ENCODE results near the gene SLC2A1.

The SLC2A1 gene

GRCh38 chr1:42979896-42980800 is 21.5 kb upstream of the SLC2A1 start:
- no peak for DNase-seq (ENCODE audit: low spot score)

GRCh38 chr1:42979036-42979430 is 20.4 kb upstream of the SLC2A1 start:
- DNase-seq (ENCODE audit: low spot score): no peak

- peak; percentile 39 for DNase-seq (ENCODE audit: low spot score)
Observed at GRCh38 chr1:42978317-42979035, 19.8 kb upstream of the SLC2A1 start.

GRCh38 chr1:42977653-42978052 is 19.0 kb upstream of the SLC2A1 start:
- DNase-seq (ENCODE audit: low spot score): no peak

- DNase-seq (ENCODE audit: low spot score): no peak
Observed at GRCh38 chr1:42975561-42976225, 17.0 kb upstream of the SLC2A1 start.

GRCh38 chr1:42974767-42975437 is 16.2 kb upstream of the SLC2A1 start:
- no peak for DNase-seq (ENCODE audit: low spot score)

GRCh38 chr1:42973799-42974198 is 15.1 kb upstream of the SLC2A1 start:
- DNase-seq (ENCODE audit: low spot score): no peak

- no peak for DNase-seq (ENCODE audit: low spot score)
Observed at GRCh38 chr1:42973286-42973685, 14.6 kb upstream of the SLC2A1 start.

GRCh38 chr1:42971841-42972291 is 13.2 kb upstream of the SLC2A1 start:
- DNase-seq (ENCODE audit: low spot score): no peak

GRCh38 chr1:42970143-42970542 is 11.5 kb upstream of the SLC2A1 start:
- no peak for DNase-seq (ENCODE audit: low spot score)

GRCh38 chr1:42968654-42969053 is 10.0 kb upstream of the SLC2A1 start:
- no peak for DNase-seq (ENCODE audit: low spot score)

GRCh38 chr1:42966688-42967612 is 8.3 kb upstream of the SLC2A1 start:
- DNase-seq (ENCODE audit: low spot score): peak; percentile 67

GRCh38 chr1:42965378-42965777 is 6.7 kb upstream of the SLC2A1 start:
- DNase-seq (ENCODE audit: low spot score): no peak

GRCh38 chr1:42964044-42964812 is 5.6 kb upstream of the SLC2A1 start:
- DNase-seq (ENCODE audit: low spot score): no peak

GRCh38 chr1:42963378-42964043 is 4.8 kb upstream of the SLC2A1 start:
- DNase-seq (ENCODE audit: low spot score): no peak

GRCh38 chr1:42962641-42963377 is 4.1 kb upstream of the SLC2A1 start:
- peak; percentile 79 for DNase-seq (ENCODE audit: low spot score)

GRCh38 chr1:42961312-42962091 is 2.8 kb upstream of the SLC2A1 start:
- no peak for DNase-seq (ENCODE audit: low spot score)
